Upper lobe of left lung (tissue), 6 donors: ENCODE results near the gene MRNIP. TPM values are rescaled to one million over a fixed set of nuclear protein-coding genes. Genes with fewer than 3 reads are reported as not detected.

ENCODE experiments used
- ATAC-seq, 2 donors: fragments of 200-7000 bp; cut with Tn5 transposase; one replicate each; pipeline ENCODE4 v1.9.1; 2022; ENCODE audit warnings: mild to moderate bottlenecking in 2 of 2, moderate library complexity in 2 of 2; ENCODE audit not compliant: low FRiP score in 2 of 2
- DNase-seq, 2 donors: peaks; one replicate each; pipeline ENCODE4 v3.0.0-alpha.2; 2019 to 2020
- H3K27ac ChIP-seq, 4 donors: fragments of 200-600 bp; sonication (generic); one replicate each; pipeline ENCODE4 v1.5.1; 2016 to 2019
- H3K27me3 ChIP-seq, 4 donors: fragments of 200-600 bp; sonication (generic); one replicate each; pipeline ENCODE4 v1.5.1; 2017 to 2019
- H3K36me3 ChIP-seq, 4 donors: fragments of 200-600 bp; sonication (generic); one replicate each; pipeline ENCODE4 v1.5.1; 2016 to 2019
- H3K4me1 ChIP-seq, 4 donors: fragments of 200-600 bp; sonication (generic); one replicate each; pipeline ENCODE4 v1.5.1; 2018 to 2019
- H3K4me3 ChIP-seq, 4 donors: fragments of 200-600 bp; sonication (generic); one replicate each; pipeline ENCODE4 v1.5.1; 2017 to 2019; ENCODE audit warnings: mild to moderate bottlenecking in 2 of 4, moderate library complexity in 1 of 4
- H3K9me3 ChIP-seq, 4 donors: fragments of 200-600 bp; sonication (generic); one replicate each; pipeline ENCODE4 v1.5.1; 2018 to 2019
- EP300 ChIP-seq, 4 donors: sonication (generic); formaldehyde crosslinking; IDR thresholded peaks; one replicate each; pipeline ENCODE4 v1.5.1; 2017; ENCODE audit warnings: antibody characterized with exemption in 4 of 4, control low read depth in 2 of 4
- POLR2A ChIP-seq, 4 donors: fragments of 450-650 bp; IDR thresholded peaks; one replicate each; pipeline ENCODE4 v1.5.1; 2016 to 2017; ENCODE audit warnings: antibody characterized with exemption in 4 of 4, mild to moderate bottlenecking in 2 of 4
- POLR2AphosphoS5 ChIP-seq, 2 donors: sonication (generic); formaldehyde crosslinking; IDR thresholded peaks; one replicate each; pipeline ENCODE4 v1.5.1; 2017; ENCODE audit warnings: antibody characterized with exemption in 2 of 2
- WGBS, 2 donors: methylation state at CpG; one replicate each; pipeline ENCODE4 v1.1.5; 2017 to 2018; 5-methylcytosine and 5-hydroxymethylcytosine counted together
- total RNA-seq, 6 donors: library from RNA; depleted of rRNA in 4 of 6; stranded (reverse); fragments of >200 nt in 4 of 6; gene quantifications; one replicate each; pipeline versions ENCODE4 v1.1.0 to v1.2.1, GENCODE V29; 2016 to 2021
- TF ChIP-seq, protein P1 (sequence below), 6 experiments: fragments of 450-650 bp in 4 of 6; fragments of 200-600 bp in 2 of 6; sonication (generic) in 2 of 6; IDR thresholded peaks; one replicate each; pipeline ENCODE4 v1.5.1; 2016 to 2019; ENCODE audit warnings: antibody characterized with exemption in 6 of 6
- donor health status: DM: no; HTN: no; CAD: no; lungs with moderate emphysema.
- donor health status: DM: no; HTN: yes; CAD: no; lungs with severe emphysema.

Gene MRNIP
- total RNA-seq, 6 donors from 2014 or later, result 20.7 to 142 (median 33.2) TPM

DNA sequence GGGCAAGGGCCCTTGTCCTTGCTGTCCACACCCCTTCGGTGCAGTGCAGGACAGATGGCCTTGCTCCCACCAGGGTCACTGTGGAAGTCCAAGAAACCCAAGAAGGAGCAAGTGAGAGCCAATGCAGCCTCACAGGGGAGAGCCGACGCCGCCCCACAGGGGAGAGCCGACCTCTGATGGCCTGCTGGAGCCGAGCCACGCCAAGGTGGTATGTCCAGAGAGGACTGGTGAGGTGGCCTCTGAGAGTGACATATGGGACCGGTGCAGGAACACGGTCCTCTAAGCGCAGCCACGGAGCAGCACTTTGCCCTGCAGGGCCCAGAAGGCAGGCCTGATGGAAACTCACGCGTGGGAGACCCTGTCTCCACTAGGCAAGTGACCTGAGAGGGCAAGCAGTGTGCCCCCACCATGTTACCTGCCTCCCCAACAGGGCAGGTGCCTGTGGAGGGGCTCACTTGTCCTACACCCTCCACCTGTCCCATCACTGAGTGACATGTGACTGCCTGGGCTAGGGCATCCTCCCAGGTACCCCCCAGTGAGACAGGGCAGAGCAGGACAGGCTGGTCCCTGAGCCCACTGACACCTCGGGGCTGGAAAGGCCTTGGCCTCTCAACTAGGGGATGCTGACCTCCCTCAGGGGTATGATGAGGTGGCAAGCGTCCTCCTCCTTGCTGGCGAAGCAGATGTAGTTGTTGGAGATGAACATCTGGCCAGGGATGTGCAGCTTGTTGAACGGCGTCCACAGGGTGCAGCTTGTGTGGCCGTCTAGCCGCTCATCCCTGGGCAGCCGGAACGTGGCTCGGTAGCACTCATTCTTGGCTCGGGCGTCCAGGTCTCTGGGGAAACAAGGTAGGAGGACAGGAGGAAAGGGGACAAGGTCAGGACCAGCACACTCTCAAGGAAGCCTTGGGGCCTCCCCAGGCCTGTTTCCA is 32.4 kb upstream of the MRNIP start:
- no peak for ATAC-seq
- Histone ChIP-seq H3K4me3 (no peak overlapping the region), H3K36me3 (peaks cover 23 to 99% (median 84%) of the 10 kb centered on the region in 4 donors), H3K27me3 (no peaks in the 10 kb centered on the region), H3K4me1 (no peaks in the 10 kb centered on the region), H3K27ac (no peak overlapping the region), H3K9me3 (no peaks in the 10 kb centered on the region)
- DNase-seq, result peak in 1 of 2 donors; percentile 61
- no peak for TF ChIP-seq POLR2AphosphoS5 (IDR thresholded peaks at IDR 0.05)
- TF ChIP-seq EP300 (IDR thresholded peaks at IDR 0.05), result no peak
- no peak for TF ChIP-seq POLR2A (IDR thresholded peaks at IDR 0.05)
- TF ChIP-seq, protein P1, sequence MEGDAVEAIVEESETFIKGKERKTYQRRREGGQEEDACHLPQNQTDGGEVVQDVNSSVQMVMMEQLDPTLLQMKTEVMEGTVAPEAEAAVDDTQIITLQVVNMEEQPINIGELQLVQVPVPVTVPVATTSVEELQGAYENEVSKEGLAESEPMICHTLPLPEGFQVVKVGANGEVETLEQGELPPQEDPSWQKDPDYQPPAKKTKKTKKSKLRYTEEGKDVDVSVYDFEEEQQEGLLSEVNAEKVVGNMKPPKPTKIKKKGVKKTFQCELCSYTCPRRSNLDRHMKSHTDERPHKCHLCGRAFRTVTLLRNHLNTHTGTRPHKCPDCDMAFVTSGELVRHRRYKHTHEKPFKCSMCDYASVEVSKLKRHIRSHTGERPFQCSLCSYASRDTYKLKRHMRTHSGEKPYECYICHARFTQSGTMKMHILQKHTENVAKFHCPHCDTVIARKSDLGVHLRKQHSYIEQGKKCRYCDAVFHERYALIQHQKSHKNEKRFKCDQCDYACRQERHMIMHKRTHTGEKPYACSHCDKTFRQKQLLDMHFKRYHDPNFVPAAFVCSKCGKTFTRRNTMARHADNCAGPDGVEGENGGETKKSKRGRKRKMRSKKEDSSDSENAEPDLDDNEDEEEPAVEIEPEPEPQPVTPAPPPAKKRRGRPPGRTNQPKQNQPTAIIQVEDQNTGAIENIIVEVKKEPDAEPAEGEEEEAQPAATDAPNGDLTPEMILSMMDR (IDR thresholded peaks at IDR 0.05), result no peak
- WGBS, 2 donors, result 96% methylated on average over 12 to 24 of the region's 25 CpGs

DNA sequence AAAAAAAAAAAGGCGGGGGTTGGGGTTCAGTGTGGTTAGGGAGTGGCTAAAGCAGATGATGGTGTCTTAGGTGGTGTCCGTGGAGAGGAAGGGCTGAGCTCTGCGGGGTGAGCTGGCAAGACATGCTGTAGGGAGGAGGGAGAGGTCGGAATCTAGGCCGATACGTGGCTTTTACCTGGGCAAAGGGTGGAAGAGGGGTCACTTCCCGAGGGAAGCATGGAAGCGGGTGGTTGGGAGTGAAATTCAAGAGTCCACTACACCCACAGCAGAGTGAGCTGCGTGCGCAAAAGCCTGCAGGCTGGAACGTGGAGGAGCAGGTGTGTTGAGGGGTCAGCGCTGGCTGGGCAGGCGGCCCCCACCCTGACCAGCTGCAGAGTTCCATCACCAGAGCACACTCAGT is 31.3 kb upstream of the MRNIP start:
- ATAC-seq (no peak), DNase-seq (no peak)
- WGBS, 2 donors, result 94% methylated on average over 10 to 13 of the region's 13 CpGs
- Histone ChIP-seq H3K36me3 (peaks cover 23 to 99% (median 91%) of the 10 kb centered on the region in 4 donors), H3K27ac (no peak overlapping the region), H3K4me1 (no peaks in the 10 kb centered on the region), H3K4me3 (no peak overlapping the region), H3K9me3 (no peaks in the 10 kb centered on the region), H3K27me3 (no peaks in the 10 kb centered on the region)
- TF ChIP-seq EP300 (IDR thresholded peaks at IDR 0.05) (no peak), POLR2A (IDR thresholded peaks at IDR 0.05) (no peak), POLR2AphosphoS5 (IDR thresholded peaks at IDR 0.05) (no peak)
- TF ChIP-seq, protein P1 (IDR thresholded peaks at IDR 0.05), result no peak

DNA sequence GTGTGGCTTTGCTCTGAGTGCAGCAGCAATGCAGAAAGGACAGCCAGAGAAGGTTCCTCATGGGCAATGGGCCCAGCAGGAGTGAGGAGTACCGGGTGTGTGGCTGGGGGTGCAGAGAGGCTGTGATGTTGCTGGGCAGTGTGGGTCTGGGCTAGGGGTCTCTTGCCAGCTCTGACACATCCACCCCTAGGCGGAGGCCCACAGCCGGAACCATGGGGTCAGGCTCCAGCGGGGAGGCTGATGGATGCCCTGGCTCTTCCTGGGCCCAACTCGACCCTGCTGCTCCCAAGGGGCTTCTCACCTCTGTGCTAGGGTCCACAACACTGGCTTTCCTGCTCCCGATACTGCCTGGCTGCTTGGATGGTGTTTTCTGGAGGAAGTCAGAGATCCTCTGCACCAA is 29.2 kb upstream of the MRNIP start:
- H3K27me3 ChIP-seq, result no peaks in the 10 kb centered on the region
- no peaks in the 10 kb centered on the region for H3K4me1 ChIP-seq
- TF ChIP-seq POLR2A (IDR thresholded peaks at IDR 0.05) (no peak), EP300 (IDR thresholded peaks at IDR 0.05) (no peak), POLR2AphosphoS5 (IDR thresholded peaks at IDR 0.05) (no peak)
- TF ChIP-seq, protein P1 (IDR thresholded peaks at IDR 0.05), result no peak
- ATAC-seq, result no peak
- no peak for DNase-seq
- H3K4me3 ChIP-seq, result no peak overlapping the region
- H3K27ac ChIP-seq, result no peak overlapping the region
- peaks cover 29 to 99% (median 85%) of the 10 kb centered on the region in 4 donors for H3K36me3 ChIP-seq
- WGBS, 2 donors, result 95% methylated on average over 6 of the region's 6 CpGs; no CpG with 5 or more reads in 1 of the 2 donors
- peaks cover 3 to 14% (median 9%) of the 10 kb centered on the region in 4 donors for H3K9me3 ChIP-seq

DNA sequence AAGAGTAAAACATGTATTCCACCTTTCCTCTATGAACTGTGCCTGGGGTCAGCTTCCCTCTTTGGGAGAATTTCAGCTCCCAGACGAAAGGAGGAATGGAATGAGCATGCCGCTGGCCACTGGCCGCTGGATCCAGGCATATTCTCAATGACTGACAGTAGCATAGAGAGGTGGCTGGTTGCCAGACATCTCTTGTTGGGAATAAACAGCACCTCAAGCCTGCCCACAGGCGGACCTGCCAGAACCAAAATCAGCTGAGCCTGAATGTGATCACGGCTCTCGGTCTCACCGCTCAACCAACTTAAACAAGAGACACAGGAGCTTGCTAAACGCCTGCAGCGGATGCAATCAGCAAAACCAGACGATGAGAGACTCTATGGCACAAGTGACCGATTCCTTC is 28.5 kb upstream of the MRNIP start:
- Histone ChIP-seq H3K9me3 (peaks cover 4 to 20% (median 15%) of the 10 kb centered on the region in 4 donors), H3K27me3 (no peaks in the 10 kb centered on the region), H3K27ac (no peak overlapping the region), H3K4me3 (no peak overlapping the region), H3K4me1 (no peaks in the 10 kb centered on the region), H3K36me3 (peaks cover 23 to 96% (median 81%) of the 10 kb centered on the region in 4 donors)
- no peak for ATAC-seq
- 96 to 97% methylated on average over 11 of the region's 11 CpGs for WGBS, 2 donors
- TF ChIP-seq POLR2AphosphoS5 (IDR thresholded peaks at IDR 0.05), result no peak
- TF ChIP-seq, protein P1 (IDR thresholded peaks at IDR 0.05), result no peak
- no peak for TF ChIP-seq POLR2A (IDR thresholded peaks at IDR 0.05)
- no peak for TF ChIP-seq EP300 (IDR thresholded peaks at IDR 0.05)
- DNase-seq, result no peak
